ENCODE results near the gene PSME2. TPM values are rescaled to one million over a fixed set of nuclear protein-coding genes. Genes with fewer than 3 reads are reported as not detected.

PSME2 gene
- total RNA-seq, 1 donor from 2014 or later: 138 TPM

DNA sequence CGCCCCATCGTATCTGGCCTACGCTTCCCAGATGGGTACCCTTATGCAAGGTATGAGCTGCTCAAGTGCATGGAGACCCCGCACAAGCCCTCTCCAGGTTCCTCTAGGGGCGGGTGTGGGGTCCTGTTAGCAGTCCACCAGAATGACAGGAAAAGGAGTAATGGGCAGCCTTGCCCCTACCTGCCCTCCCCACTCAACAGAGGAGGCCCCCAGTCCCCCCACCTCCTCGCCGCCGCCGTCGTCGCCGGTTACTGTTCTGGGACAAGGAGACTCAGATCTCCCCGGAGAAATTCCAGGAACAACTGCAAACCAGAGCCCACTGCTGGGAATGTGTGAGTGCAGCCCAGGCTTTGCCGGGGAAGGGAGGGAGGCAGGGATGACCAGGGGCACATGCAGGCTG, 31.5 kb upstream of the PSME2 start:
- ATAC-seq: no peak
- no peaks in the 10 kb centered on the region for H3K4me1 ChIP-seq
- H3K36me3 ChIP-seq: peaks cover 84% of the 10 kb centered on the region
- no peak for DNase-seq
- H3K9me3 ChIP-seq: no peaks in the 10 kb centered on the region
- no peak overlapping the region for H3K4me3 ChIP-seq
- H3K27me3 ChIP-seq: no peaks in the 10 kb centered on the region
- intact Hi-C loops (cut with DNase I): no loop called here
- H3K27ac ChIP-seq: no peak overlapping the region
- TF ChIP-seq, protein P1, sequence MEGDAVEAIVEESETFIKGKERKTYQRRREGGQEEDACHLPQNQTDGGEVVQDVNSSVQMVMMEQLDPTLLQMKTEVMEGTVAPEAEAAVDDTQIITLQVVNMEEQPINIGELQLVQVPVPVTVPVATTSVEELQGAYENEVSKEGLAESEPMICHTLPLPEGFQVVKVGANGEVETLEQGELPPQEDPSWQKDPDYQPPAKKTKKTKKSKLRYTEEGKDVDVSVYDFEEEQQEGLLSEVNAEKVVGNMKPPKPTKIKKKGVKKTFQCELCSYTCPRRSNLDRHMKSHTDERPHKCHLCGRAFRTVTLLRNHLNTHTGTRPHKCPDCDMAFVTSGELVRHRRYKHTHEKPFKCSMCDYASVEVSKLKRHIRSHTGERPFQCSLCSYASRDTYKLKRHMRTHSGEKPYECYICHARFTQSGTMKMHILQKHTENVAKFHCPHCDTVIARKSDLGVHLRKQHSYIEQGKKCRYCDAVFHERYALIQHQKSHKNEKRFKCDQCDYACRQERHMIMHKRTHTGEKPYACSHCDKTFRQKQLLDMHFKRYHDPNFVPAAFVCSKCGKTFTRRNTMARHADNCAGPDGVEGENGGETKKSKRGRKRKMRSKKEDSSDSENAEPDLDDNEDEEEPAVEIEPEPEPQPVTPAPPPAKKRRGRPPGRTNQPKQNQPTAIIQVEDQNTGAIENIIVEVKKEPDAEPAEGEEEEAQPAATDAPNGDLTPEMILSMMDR (IDR thresholded peaks at IDR 0.05): no peak

GRCh38 chr14:24177041-24177825, 30.8 kb upstream of the PSME2 start:
- ATAC-seq: no peak
- H3K4me3 ChIP-seq: no peak overlapping the region
- no peaks in the 10 kb centered on the region for H3K27me3 ChIP-seq
- TF ChIP-seq, protein P1 (IDR thresholded peaks at IDR 0.05): no peak
- H3K27ac ChIP-seq: no peak overlapping the region
- intact Hi-C loops (cut with DNase I): no loop called here
- no peak for DNase-seq
- no peaks in the 10 kb centered on the region for H3K4me1 ChIP-seq
- H3K9me3 ChIP-seq: no peaks in the 10 kb centered on the region
- peaks cover 78% of the 10 kb centered on the region for H3K36me3 ChIP-seq

- no peaks in the 10 kb centered on the region for H3K9me3 ChIP-seq
- H3K27ac ChIP-seq: no peak overlapping the region
- TF ChIP-seq, protein P1 (IDR thresholded peaks at IDR 0.05): no peak
- no peaks in the 10 kb centered on the region for H3K4me1 ChIP-seq
- no peak overlapping the region for H3K4me3 ChIP-seq
- peaks cover 71% of the 10 kb centered on the region for H3K36me3 ChIP-seq
- H3K27me3 ChIP-seq: no peaks in the 10 kb centered on the region
- ATAC-seq (no peak), DNase-seq (no peak)
- intact Hi-C loops (cut with DNase I): no loop called here
Measured at GRCh38 chr14:24176599-24176998, 30.2 kb upstream of the PSME2 start.

GRCh38 chr14:24172871-24173281, 26.5 kb upstream of the PSME2 start:
- H3K36me3 ChIP-seq: peaks cover 47% of the 10 kb centered on the region

GRCh38 chr14:24172261-24172860, 26.0 kb upstream of the PSME2 start:
- Histone ChIP-seq H3K36me3 (peaks cover 45% of the 10 kb centered on the region), H3K4me1 (peaks cover 4% of the 10 kb centered on the region), H3K27me3 (no peaks in the 10 kb centered on the region), H3K27ac (no peak overlapping the region), H3K4me3 (peak overlapping the region; percentile 37), H3K9me3 (no peaks in the 10 kb centered on the region)
- no peak for DNase-seq
- TF ChIP-seq, protein P1 (IDR thresholded peaks at IDR 0.05): no peak
- ATAC-seq: no peak
- intact Hi-C loops (cut with DNase I): no loop called here

More at GRCh38 chr14:24172871-24173281, 26.5 kb upstream of the PSME2 start:
- Histone ChIP-seq H3K27me3 (no peaks in the 10 kb centered on the region), H3K4me1 (peaks cover 4% of the 10 kb centered on the region), H3K4me3 (no peak overlapping the region), H3K9me3 (no peaks in the 10 kb centered on the region), H3K27ac (no peak overlapping the region)
- TF ChIP-seq, protein P1 (IDR thresholded peaks at IDR 0.05): no peak
- no peak for DNase-seq
- no peak for ATAC-seq
- intact Hi-C loops (cut with DNase I): no loop called here
